OCI-LY7 (cell line): ENCODE measurements around the gene OR2T29.

Experiments
- EZH2phosphoT487 ChIP-seq: fragments of 200-600 bp; sonication (generic); IDR thresholded peaks from 2 replicates; pipeline ENCODE4 v1.6.1; 2018; ENCODE audit warnings: low read depth, borderline replicate concordance, mild to moderate bottlenecking, mixed run types, antibody characterized with exemption, low read length, moderate library complexity, mixed read lengths
- TF ChIP-seq, protein P1 (sequence below): fragments of 200-600 bp; sonication (generic); conservative IDR thresholded peaks from 2 replicates; pipeline ENCODE4 v1.5.1; 2014; ENCODE audit warnings: mild to moderate bottlenecking, antibody characterized with exemption, low read length, moderate library complexity, mixed read lengths

DNA sequence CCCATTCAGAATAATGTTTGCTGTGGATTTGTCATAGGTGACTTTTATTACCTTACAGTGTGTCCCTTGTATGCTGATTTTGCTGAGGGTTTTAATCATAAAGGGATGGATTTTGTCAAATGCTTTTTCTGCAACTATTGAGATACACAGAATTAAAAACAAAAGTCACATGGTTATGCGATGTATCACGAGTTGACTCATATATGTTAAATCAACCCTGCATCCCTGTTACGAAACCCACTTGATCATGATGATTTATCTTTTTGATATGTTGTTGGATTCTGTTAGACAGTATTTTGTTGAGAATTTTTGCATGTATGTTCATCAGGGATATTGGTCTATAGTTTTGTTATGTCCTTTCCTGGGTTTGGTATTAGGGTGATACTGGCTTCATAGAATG lies 22.7 kb upstream of the OR2T29 start:
- TF ChIP-seq, protein P1, sequence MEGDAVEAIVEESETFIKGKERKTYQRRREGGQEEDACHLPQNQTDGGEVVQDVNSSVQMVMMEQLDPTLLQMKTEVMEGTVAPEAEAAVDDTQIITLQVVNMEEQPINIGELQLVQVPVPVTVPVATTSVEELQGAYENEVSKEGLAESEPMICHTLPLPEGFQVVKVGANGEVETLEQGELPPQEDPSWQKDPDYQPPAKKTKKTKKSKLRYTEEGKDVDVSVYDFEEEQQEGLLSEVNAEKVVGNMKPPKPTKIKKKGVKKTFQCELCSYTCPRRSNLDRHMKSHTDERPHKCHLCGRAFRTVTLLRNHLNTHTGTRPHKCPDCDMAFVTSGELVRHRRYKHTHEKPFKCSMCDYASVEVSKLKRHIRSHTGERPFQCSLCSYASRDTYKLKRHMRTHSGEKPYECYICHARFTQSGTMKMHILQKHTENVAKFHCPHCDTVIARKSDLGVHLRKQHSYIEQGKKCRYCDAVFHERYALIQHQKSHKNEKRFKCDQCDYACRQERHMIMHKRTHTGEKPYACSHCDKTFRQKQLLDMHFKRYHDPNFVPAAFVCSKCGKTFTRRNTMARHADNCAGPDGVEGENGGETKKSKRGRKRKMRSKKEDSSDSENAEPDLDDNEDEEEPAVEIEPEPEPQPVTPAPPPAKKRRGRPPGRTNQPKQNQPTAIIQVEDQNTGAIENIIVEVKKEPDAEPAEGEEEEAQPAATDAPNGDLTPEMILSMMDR = no peak
- TF ChIP-seq EZH2phosphoT487 = no peak
